H1 (cell line): ENCODE measurements around the gene GLG1. TPM values are rescaled to one million over a fixed set of nuclear protein-coding genes. Genes with fewer than 3 reads are reported as not detected.

Experiments
- CTCF ChIA-PET: fragments of 300-600 bp; sonication (Branson Sonifier 250); formaldehyde crosslinking; loops from one replicate; lab custom pipeline; 2021; ENCODE audit not compliant: partially characterized antibody; lab: Charles Lee
- POLR2A ChIA-PET: fragments of 300-600 bp; sonication (Branson Sonifier 250); formaldehyde crosslinking; loops from one replicate; lab custom pipeline; 2021; ENCODE audit warnings: inconsistent platforms; ENCODE audit not compliant: partially characterized antibody; lab: Charles Lee
- DNase-seq, 2 experiments: peaks; one replicate each; pipeline versions ENCODE4 v3.0.0 to v3.0.0-alpha.2; 2010 to 2022; ENCODE audit warnings: low spot score in 2 of 2, low read depth in 1 of 2, mixed read lengths in 1 of 2
- FAIRE-seq: peaks from 2 replicates; lab custom pipeline; 2011; peaks lifted over from hg19 to GRCh38; lab: Jason Lieb, UNC
- H2AFZ ChIP-seq: 2 replicates; pipeline ENCODE4 v1.8.1; 2012; ENCODE audit warnings: low read length, inconsistent platforms
- H2AK5ac ChIP-seq: 2 replicates; pipeline ENCODE4 v1.6.1; 2013; ENCODE audit warnings: low read depth, low read length
- H2BK120ac ChIP-seq: replicated peaks from 2 replicates; pipeline ENCODE3; 2013; ENCODE audit warnings: low read depth, low read length, inconsistent platforms
- H2BK12ac ChIP-seq: 2 replicates; pipeline ENCODE4 v1.6.1; 2013; ENCODE audit warnings: low read depth, low read length
- H2BK15ac ChIP-seq: 2 replicates; pipeline ENCODE4 v1.6.1; 2013; ENCODE audit warnings: low read length
- H2BK20ac ChIP-seq: 2 replicates; pipeline ENCODE4 v1.6.1; 2013; ENCODE audit warnings: low read length
- H2BK5ac ChIP-seq: 2 replicates; pipeline ENCODE4 v1.6.1; 2013; ENCODE audit warnings: low read depth, low read length
- H3K14ac ChIP-seq: 2 replicates; pipeline ENCODE4 v1.6.1; 2013; ENCODE audit warnings: inconsistent platforms; ENCODE audit not compliant: insufficient read length
- H3K18ac ChIP-seq: 2 replicates; pipeline ENCODE4 v1.6.1; 2013; ENCODE audit warnings: low read length; ENCODE audit errors: extremely low read depth
- H3K23ac ChIP-seq: 2 replicates; pipeline ENCODE4 v1.6.1; 2013; ENCODE audit warnings: inconsistent platforms; ENCODE audit not compliant: insufficient read length
- H3K23me2 ChIP-seq: 2 replicates; pipeline ENCODE4 v1.6.1; 2013; ENCODE audit warnings: low read depth, low read length
- H3K27ac ChIP-seq: 2 replicates; pipeline ENCODE4 v1.6.1; 2011; ENCODE audit warnings: low read depth, low read length, inconsistent platforms
- H3K27me3 ChIP-seq, 4 experiments: replicated peaks in 1 of 4; 1 replicate in 1 of 4; 2 replicates in 3 of 4; pipeline versions ENCODE4 v1.6.1 to v1.8.1; 2011 to 2013; ENCODE audit warnings: low read length in 3 of 4, mild to moderate bottlenecking in 3 of 4, inconsistent platforms in 2 of 4, mixed read lengths in 2 of 4, moderate library complexity in 1 of 4; ENCODE audit not compliant: control insufficient read depth in 3 of 4, insufficient read depth in 3 of 4; ENCODE audit errors: extremely low read depth in 1 of 4
- H3K36me3 ChIP-seq, 4 experiments: 2 replicates each; pipeline versions ENCODE4 v1.6.1 to v1.8.1; 2011 to 2013; ENCODE audit warnings: mild to moderate bottlenecking in 4 of 4, low read length in 3 of 4, moderate library complexity in 2 of 4, control low read depth in 1 of 4, inconsistent platforms in 1 of 4; ENCODE audit not compliant: insufficient read depth in 4 of 4, control insufficient read depth in 2 of 4
- H3K4ac ChIP-seq: replicated peaks from 2 replicates; pipeline ENCODE3; 2013; ENCODE audit warnings: low read length, low read depth, mixed read lengths, inconsistent platforms; ENCODE audit not compliant: insufficient read length
- H3K4me1 ChIP-seq, 4 experiments: replicated peaks in 1 of 4; 1 replicate in 1 of 4; 2 replicates in 3 of 4; pipeline versions ENCODE4 v1.6.1 to v1.8.1; 2011 to 2013; ENCODE audit warnings: low read length in 3 of 4, inconsistent platforms in 2 of 4, mixed read lengths in 1 of 4; ENCODE audit not compliant: insufficient read depth in 4 of 4, control insufficient read depth in 3 of 4
- H3K4me2 ChIP-seq, 2 experiments: 2 replicates each; pipeline versions ENCODE4 v1.6.1 to v1.8.1; 2011 to 2013; ENCODE audit warnings: low read depth in 2 of 2, low read length in 2 of 2, control low read depth in 1 of 2, inconsistent platforms in 1 of 2, mild to moderate bottlenecking in 1 of 2; ENCODE audit not compliant: insufficient read depth in 1 of 2
- H3K4me3 ChIP-seq, 4 experiments: fragments of 200-600, 300-600 bp in 1 of 4; sonication (generic), shearing (Covaris generic), sonication (Bioruptor Twin) in 1 of 4; 2 replicates each; pipeline versions ENCODE4 v1.5.1 to v1.8.1; 2011 to 2016; ENCODE audit warnings: low read length in 4 of 4, low read depth in 3 of 4, control low read depth in 2 of 4, inconsistent platforms in 2 of 4, mild to moderate bottlenecking in 2 of 4, mixed read lengths in 1 of 4, moderate library complexity in 1 of 4; ENCODE audit not compliant: insufficient read depth in 2 of 4; ENCODE audit errors: extremely low read depth in 1 of 4
- H3K56ac ChIP-seq: replicated peaks from 2 replicates; pipeline ENCODE3; 2013; ENCODE audit warnings: low read depth, mild to moderate bottlenecking, mixed read lengths, low read length, inconsistent platforms; ENCODE audit not compliant: insufficient read length
- H3K79me1 ChIP-seq: 2 replicates; pipeline ENCODE4 v1.6.1; 2013; ENCODE audit warnings: low read depth, low read length, control low read depth
- H3K79me2 ChIP-seq, 2 experiments: 2 replicates each; pipeline versions ENCODE4 v1.6.1 to v1.8.1; 2012 to 2013; ENCODE audit warnings: low read length in 2 of 2, mild to moderate bottlenecking in 2 of 2, inconsistent platforms in 1 of 2; ENCODE audit not compliant: insufficient read depth in 2 of 2, control insufficient read depth in 1 of 2
- H3K9ac ChIP-seq, 4 experiments: replicated peaks in 1 of 4; 1 replicate in 1 of 4; 2 replicates in 3 of 4; pipeline versions ENCODE4 v1.6.1 to v1.8.1; 2011 to 2013; ENCODE audit warnings: low read depth in 3 of 4, low read length in 3 of 4, control low read depth in 2 of 4, mild to moderate bottlenecking in 2 of 4, moderate library complexity in 2 of 4, inconsistent platforms in 1 of 4; ENCODE audit errors: extremely low read depth in 1 of 4
- H3K9me3 ChIP-seq, 2 experiments: 2 replicates each; pipeline versions ENCODE4 v1.6.1 to v1.8.1; 2012 to 2013; ENCODE audit warnings: mild to moderate bottlenecking in 2 of 2, moderate library complexity in 2 of 2, control low read depth in 1 of 2, inconsistent platforms in 1 of 2, low read depth in 1 of 2, low read length in 1 of 2, mixed read lengths in 1 of 2; ENCODE audit not compliant: insufficient read depth in 2 of 2
- H4K20me1 ChIP-seq, 2 experiments: replicated peaks in 1 of 2; 2 replicates each; pipeline versions ENCODE3 to v1.8.1; 2011 to 2013; ENCODE audit warnings: inconsistent platforms in 2 of 2, low read length in 2 of 2, mild to moderate bottlenecking in 1 of 2; ENCODE audit not compliant: insufficient read depth in 2 of 2, control insufficient read depth in 1 of 2
- H4K5ac ChIP-seq: 2 replicates; pipeline ENCODE4 v1.6.1; 2013; ENCODE audit warnings: low read length, low read depth, mixed read lengths, inconsistent platforms; ENCODE audit not compliant: insufficient read length
- H4K8ac ChIP-seq: 2 replicates; pipeline ENCODE4 v1.8.0; 2013; ENCODE audit warnings: mild to moderate bottlenecking, moderate library complexity, low read length, inconsistent platforms; ENCODE audit not compliant: insufficient read depth; ENCODE audit errors: extremely low read depth
- H4K91ac ChIP-seq: replicated peaks from 2 replicates; pipeline ENCODE3; 2013; ENCODE audit warnings: low read length, mixed read lengths, inconsistent platforms; ENCODE audit not compliant: insufficient read length
- CHD2 ChIP-seq: IDR thresholded peaks from 2 replicates; pipeline ENCODE4 v1.6.1; 2012; ENCODE audit warnings: low read length, improper control_type of control experiment
- POLR2A ChIP-seq, 2 experiments: IDR thresholded peaks; 1 replicate in 1 of 2; 2 replicates in 1 of 2; pipeline ENCODE4 v1.6.1; 2011; ENCODE audit warnings: low read depth in 2 of 2, low read length in 2 of 2, mild to moderate bottlenecking in 2 of 2; ENCODE audit errors: control extremely low read depth in 1 of 2
- POU5F1 ChIP-seq: IDR thresholded peaks from 2 replicates; pipeline ENCODE4 v1.6.1; 2011; ENCODE audit warnings: low read depth, mild to moderate bottlenecking, low read length, moderate library complexity
- RAD21 ChIP-seq, 2 experiments: IDR thresholded peaks in 1 of 2; conservative IDR thresholded peaks in 1 of 2; 2 replicates each; pipeline ENCODE4 v1.6.1; 2011; ENCODE audit warnings: low read depth in 2 of 2, low read length in 2 of 2, improper control_type of control experiment in 1 of 2, inconsistent platforms in 1 of 2, mild to moderate bottlenecking in 1 of 2, moderate library complexity in 1 of 2
- RXRA ChIP-seq: IDR thresholded peaks from 2 replicates; pipeline ENCODE4 v1.6.1; 2011; ENCODE audit warnings: low read depth, mild to moderate bottlenecking, low read length, moderate library complexity; ENCODE audit not compliant: insufficient read depth
- SP4 ChIP-seq: IDR thresholded peaks from 2 replicates; pipeline ENCODE4 v1.6.1; 2012; ENCODE audit warnings: low read length, inconsistent platforms
- WGBS, 2 experiments: shearing (Covaris generic) in 1 of 2; methylation state at CpG; one replicate each; pipeline versions ENCODE4 v1.1.6 to v1.1.7; 2013 to 2015; ENCODE audit warnings: low lambda C conversion rate in 2 of 2, mixed read lengths in 2 of 2, inconsistent platforms in 1 of 2, low coverage in 1 of 2, missing lambda C conversion rate in 1 of 2; ENCODE audit not compliant: insufficient replicate concordance in 2 of 2, insufficient coverage in 1 of 2, insufficient read length in 1 of 2; ENCODE audit errors: extremely low coverage in 1 of 2, missing lambda C conversion rate in 1 of 2; 5-methylcytosine and 5-hydroxymethylcytosine counted together
- polyA plus RNA-seq, 7 experiments: library from polyadenylated mRNA; depleted of rRNA in 3 of 7; stranded (reverse) in 5 of 7; unstranded in 2 of 7; fragments of >200 nt in 5 of 7; fragments of 200-250 nt in 2 of 7; gene quantifications; 1 replicate in 5 of 7; 2 replicates in 1 of 7; 4 replicates in 1 of 7; pipeline versions ENCODE4 v1.2.1 to v1.2.3, GENCODE V29; 2011 to 2013; ENCODE audit warnings: missing spikeins in 2 of 7, mixed read lengths in 2 of 7
- total RNA-seq: library from RNA; stranded (reverse); fragmentation: NEBNext Ultra II Directional; extraction: Animal tissue kit (Norgen Biotek cat#: 25700); gene quantifications from 2 replicates; pipeline ENCODE4 v1.2.1, GENCODE V29; 2021
- TF ChIP-seq, protein P1 (sequence below): IDR thresholded peaks from 2 replicates; pipeline ENCODE4 v1.6.1; 2011; ENCODE audit warnings: low read length, improper control_type of control experiment

Gene GLG1
- total and polyA plus RNA-seq, 2 of the 8 experiments (the other 6 are each of a cell fraction or from before 2014, with no cell fraction given), result 53.4 to 139 TPM

DNA sequence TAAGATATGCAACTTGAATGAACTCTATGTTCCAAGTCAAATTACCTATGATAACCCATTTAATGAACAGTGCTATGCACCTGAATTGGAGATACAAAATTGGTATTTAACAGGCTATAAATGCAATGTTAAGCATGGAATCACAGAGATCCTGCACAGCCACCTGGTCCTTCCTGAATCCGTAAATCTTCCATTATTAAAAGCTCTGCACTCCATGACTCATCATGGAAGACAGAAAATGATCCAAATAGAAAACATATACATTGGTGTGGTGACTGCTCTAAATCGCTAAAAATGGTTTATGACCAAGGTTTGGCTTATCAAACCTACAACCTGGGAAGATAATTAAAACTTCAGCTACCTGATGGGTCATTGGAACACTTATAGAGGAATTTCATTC is 45.3 kb downstream of the GLG1 start:
- Histone ChIP-seq H2BK12ac (no peak overlapping the region), H3K27me3 (no peaks in the 10 kb centered on the region), H2AFZ (no peak overlapping the region), H3K56ac (no peak overlapping the region), H3K27ac (no peak overlapping the region), H3K4me3 (no peak overlapping the region), H4K5ac (no peak overlapping the region), H3K9ac (no peak overlapping the region), H3K36me3 (no peaks in the 10 kb centered on the region), H3K4ac (no peak overlapping the region), H2BK5ac (no peak overlapping the region), H3K9me3 (no peaks in the 10 kb centered on the region), H3K79me1 (peaks cover 13% of the 10 kb centered on the region), H3K79me2 (peaks cover 12 to 89% of the 10 kb centered on the region in 2 experiments; a peak in 3 of 4 replicates), H3K23me2 (no peaks in the 10 kb centered on the region; the same call in 1 of the 2 replicates), H2BK20ac (no peak overlapping the region), H2BK15ac (no peak overlapping the region), H3K23ac (no peak overlapping the region), H2AK5ac (no peak overlapping the region), H4K91ac (no peak overlapping the region), H4K20me1 (peaks cover 3 to 15% of the 10 kb centered on the region in 2 experiments), H3K14ac (no peak overlapping the region), H4K8ac (no peak overlapping the region), H3K18ac (no peak overlapping the region), H3K4me2 (no peak overlapping the region), H2BK120ac (no peak overlapping the region), H3K4me1 (0 out of 7 replicates have a peak, but pooled peaks cover 0 to 3% (median 0%) of the 10 kb centered on the region in 4 experiments)
- ChIA-PET POLR2A (interaction anchor here (0.6 to 1.5 kb wide), 3 partner anchors 10 to 286 kb away, joined by 3 to 6 read pairs (median 3); no protein-coding TSS in a partner anchor), CTCF (interaction anchor here (1.1 kb wide), 3 partner anchors 10 to 301 kb away, joined by 3 to 4 read pairs (median 4); no protein-coding TSS in a partner anchor)
- FAIRE-seq (no peak), DNase-seq (no peak)
- WGBS, 2 experiments, result 97% methylated on average over 2 of the region's 2 CpGs; no CpG with 5 or more reads in 1 of the 2 experiments
- TF ChIP-seq POLR2A (IDR thresholded peaks at IDR 0.05; ENCODE audit: control extremely low read depth in 1 of 2, low read depth in 2 of 2, low read length in 2 of 2), result no peak
- TF ChIP-seq SP4, result no peak
- TF ChIP-seq RAD21 (IDR thresholded peaks at IDR 0.05 in 1 of 2, conservative IDR thresholded peaks at IDR 0.05 in 1 of 2; ENCODE audit: low read depth in 2 of 2, low read length in 2 of 2), result no peak
- TF ChIP-seq RXRA, result no peak
- TF ChIP-seq POU5F1, result no peak
- no peak for TF ChIP-seq CHD2
- TF ChIP-seq, protein P1, sequence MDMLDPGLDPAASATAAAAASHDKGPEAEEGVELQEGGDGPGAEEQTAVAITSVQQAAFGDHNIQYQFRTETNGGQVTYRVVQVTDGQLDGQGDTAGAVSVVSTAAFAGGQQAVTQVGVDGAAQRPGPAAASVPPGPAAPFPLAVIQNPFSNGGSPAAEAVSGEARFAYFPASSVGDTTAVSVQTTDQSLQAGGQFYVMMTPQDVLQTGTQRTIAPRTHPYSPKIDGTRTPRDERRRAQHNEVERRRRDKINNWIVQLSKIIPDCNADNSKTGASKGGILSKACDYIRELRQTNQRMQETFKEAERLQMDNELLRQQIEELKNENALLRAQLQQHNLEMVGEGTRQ, result no peak
